ENCODE data around the gene TOM1L1.
"Not testable (repeated sequence)": the region's sequence is repeated elsewhere in the genome, so short reads cannot be mapped to it uniquely, and the experiment has no call there.

The TOM1L1 gene

GRCh38 chr17:54900457-54901229 lies at the start of gene TOM1L1:
TOM1L1 (plus strand) TSS chr17:54900852; CDS start chr17:54900866, 14 bp downstream.
- Mint-ChIP-seq H3K9me3 (no peaks in the 10 kb centered on the region), H3K27me3 (ENCODE audit: low read depth) (peaks cover 44% of the 10 kb centered on the region)

GRCh38 chr17:54859187-54859586 lies 41.5 kb upstream of the TOM1L1 start:
- no peak overlapping the region for H3K4me3 Mint-ChIP-seq
- no peaks in the 10 kb centered on the region for H3K36me3 Mint-ChIP-seq (ENCODE audit: low read depth)
- H3K27ac Mint-ChIP-seq, result no peak overlapping the region
- peaks cover 3% of the 10 kb centered on the region for H3K9me3 Mint-ChIP-seq
- no peaks in the 10 kb centered on the region for H3K27me3 Mint-ChIP-seq (ENCODE audit: low read depth)
- no peaks in the 10 kb centered on the region for H3K4me1 Mint-ChIP-seq (ENCODE audit: low read depth)

More at GRCh38 chr17:54900457-54901229, at the start of gene TOM1L1:
- Mint-ChIP-seq H3K4me3 (peak within 1 kb of the TSS; percentile 56), H3K27ac (no peak within 1 kb of the TSS), H3K36me3 (ENCODE audit: low read depth) (no peaks in the 10 kb centered on the region), H3K4me1 (ENCODE audit: low read depth) (peaks cover 3% of the 10 kb centered on the region)

- Mint-ChIP-seq H3K4me1 (ENCODE audit: low read depth) (no peaks in the 10 kb centered on the region), H3K9me3 (no peaks in the 10 kb centered on the region), H3K4me3 (no peak overlapping the region), H3K36me3 (ENCODE audit: low read depth) (no peaks in the 10 kb centered on the region), H3K27me3 (ENCODE audit: low read depth) (no peaks in the 10 kb centered on the region), H3K27ac (no peak overlapping the region)
Observed at GRCh38 chr17:54860617-54861470, 39.8 kb upstream of the TOM1L1 start.

GRCh38 chr17:54861471-54861983 lies 39.1 kb upstream of the TOM1L1 start:
- no peak overlapping the region for H3K4me3 Mint-ChIP-seq
- no peaks in the 10 kb centered on the region for H3K9me3 Mint-ChIP-seq
- H3K27me3 Mint-ChIP-seq (ENCODE audit: low read depth), result no peaks in the 10 kb centered on the region
- no peaks in the 10 kb centered on the region for H3K4me1 Mint-ChIP-seq (ENCODE audit: low read depth)
- H3K27ac Mint-ChIP-seq, result no peak overlapping the region
- no peaks in the 10 kb centered on the region for H3K36me3 Mint-ChIP-seq (ENCODE audit: low read depth)

GRCh38 chr17:54863176-54863575 lies 37.5 kb upstream of the TOM1L1 start:
- Mint-ChIP-seq H3K4me3 (no peak overlapping the region), H3K9me3 (no peaks in the 10 kb centered on the region), H3K4me1 (ENCODE audit: low read depth) (no peaks in the 10 kb centered on the region), H3K36me3 (ENCODE audit: low read depth) (no peaks in the 10 kb centered on the region), H3K27me3 (ENCODE audit: low read depth) (no peaks in the 10 kb centered on the region), H3K27ac (no peak overlapping the region)

GRCh38 chr17:54864070-54864469 lies 36.6 kb upstream of the TOM1L1 start:
- Mint-ChIP-seq H3K9me3 (no peaks in the 10 kb centered on the region), H3K4me3 (no peak overlapping the region), H3K36me3 (ENCODE audit: low read depth) (no peaks in the 10 kb centered on the region), H3K4me1 (ENCODE audit: low read depth) (no peaks in the 10 kb centered on the region), H3K27me3 (ENCODE audit: low read depth) (no peaks in the 10 kb centered on the region), H3K27ac (no peak overlapping the region)

GRCh38 chr17:54864636-54865356 lies 35.9 kb upstream of the TOM1L1 start:
- Mint-ChIP-seq H3K9me3 (no peaks in the 10 kb centered on the region), H3K4me1 (ENCODE audit: low read depth) (no peaks in the 10 kb centered on the region), H3K36me3 (ENCODE audit: low read depth) (no peaks in the 10 kb centered on the region), H3K27ac (no peak overlapping the region), H3K4me3 (no peak overlapping the region), H3K27me3 (ENCODE audit: low read depth) (no peaks in the 10 kb centered on the region)

GRCh38 chr17:54867634-54868033 lies 33.0 kb upstream of the TOM1L1 start:
- Mint-ChIP-seq H3K27ac (no peak overlapping the region), H3K27me3 (ENCODE audit: low read depth) (no peaks in the 10 kb centered on the region), H3K36me3 (ENCODE audit: low read depth) (no peaks in the 10 kb centered on the region), H3K9me3 (no peaks in the 10 kb centered on the region), H3K4me1 (ENCODE audit: low read depth) (no peaks in the 10 kb centered on the region), H3K4me3 (no peak overlapping the region)

GRCh38 chr17:54870671-54871175 lies 29.9 kb upstream of the TOM1L1 start:
- Mint-ChIP-seq H3K4me3 (no peak overlapping the region), H3K27ac (no peak overlapping the region), H3K9me3 (no peaks in the 10 kb centered on the region), H3K4me1 (ENCODE audit: low read depth) (no peaks in the 10 kb centered on the region), H3K36me3 (ENCODE audit: low read depth) (no peaks in the 10 kb centered on the region), H3K27me3 (ENCODE audit: low read depth) (no peaks in the 10 kb centered on the region)

- not testable (repeated sequence) for H3K27ac Mint-ChIP-seq; H3K4me3 Mint-ChIP-seq; H3K9me3 Mint-ChIP-seq; H3K27me3 Mint-ChIP-seq (ENCODE audit: low read depth); H3K36me3 Mint-ChIP-seq (ENCODE audit: low read depth); H3K4me1 Mint-ChIP-seq (ENCODE audit: low read depth)
Observed at GRCh38 chr17:54875906-54876305, 24.7 kb upstream of the TOM1L1 start.

GRCh38 chr17:54876656-54877195 lies 23.9 kb upstream of the TOM1L1 start:
- no peaks in the 10 kb centered on the region for H3K27me3 Mint-ChIP-seq (ENCODE audit: low read depth)
- H3K4me1 Mint-ChIP-seq (ENCODE audit: low read depth), result no peaks in the 10 kb centered on the region
- H3K4me3 Mint-ChIP-seq, result no peak overlapping the region
- H3K9me3 Mint-ChIP-seq, result no peaks in the 10 kb centered on the region
- H3K27ac Mint-ChIP-seq, result no peak overlapping the region
- H3K36me3 Mint-ChIP-seq (ENCODE audit: low read depth), result no peaks in the 10 kb centered on the region

- H3K4me3 Mint-ChIP-seq, result no peak overlapping the region
- peaks cover 3% of the 10 kb centered on the region for H3K27me3 Mint-ChIP-seq (ENCODE audit: low read depth)
- no peaks in the 10 kb centered on the region for H3K36me3 Mint-ChIP-seq (ENCODE audit: low read depth)
- no peak overlapping the region for H3K27ac Mint-ChIP-seq
- H3K4me1 Mint-ChIP-seq (ENCODE audit: low read depth), result no peaks in the 10 kb centered on the region
- no peaks in the 10 kb centered on the region for H3K9me3 Mint-ChIP-seq
Observed at GRCh38 chr17:54881255-54881972, 19.2 kb upstream of the TOM1L1 start.

GRCh38 chr17:54882371-54882770 lies 18.3 kb upstream of the TOM1L1 start:
- no peak overlapping the region for H3K27ac Mint-ChIP-seq
- peaks cover 3% of the 10 kb centered on the region for H3K27me3 Mint-ChIP-seq (ENCODE audit: low read depth)
- no peak overlapping the region for H3K4me3 Mint-ChIP-seq
- H3K4me1 Mint-ChIP-seq (ENCODE audit: low read depth), result no peaks in the 10 kb centered on the region
- no peaks in the 10 kb centered on the region for H3K9me3 Mint-ChIP-seq
- no peaks in the 10 kb centered on the region for H3K36me3 Mint-ChIP-seq (ENCODE audit: low read depth)

All from T-helper 1 cell treated with Interleukin-12 subunit alpha and Interleukin-12 subunit beta and Interleukin-4 antibody, amounts not matched to agents 30 μg/mL and 1 μg/mL, for 36 hours (primary cell).